ENCODE data around the gene MSANTD1.

MSANTD1 gene

DNA sequence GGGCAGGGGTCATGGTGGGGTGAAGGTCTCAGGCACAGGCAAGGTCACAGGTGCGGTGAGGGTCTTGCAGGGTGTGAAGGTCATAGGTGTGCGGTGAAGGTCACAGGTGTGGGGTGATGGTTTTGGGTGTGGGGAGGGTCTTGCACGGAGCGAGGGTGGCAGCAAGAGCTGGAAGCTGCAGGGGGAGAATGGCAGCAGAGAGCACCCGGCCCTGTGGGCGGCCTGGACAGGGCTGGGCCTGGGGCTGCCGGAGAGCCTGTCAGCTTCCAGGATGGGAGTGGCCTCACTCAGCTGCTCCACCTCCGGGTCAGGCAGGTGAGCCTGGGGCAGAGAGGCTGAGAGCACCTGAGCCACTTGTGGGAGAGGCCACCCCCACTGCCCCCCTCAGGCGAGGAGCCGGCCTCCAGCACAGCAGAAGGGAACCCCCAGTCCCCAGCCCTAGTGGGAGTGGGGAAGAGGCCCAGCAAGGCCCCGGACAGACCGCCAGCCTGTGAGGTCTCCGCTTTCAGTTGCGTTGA lies 1.5 kb downstream of the MSANTD1 start:
- no peak for DNase-seq

DNA sequence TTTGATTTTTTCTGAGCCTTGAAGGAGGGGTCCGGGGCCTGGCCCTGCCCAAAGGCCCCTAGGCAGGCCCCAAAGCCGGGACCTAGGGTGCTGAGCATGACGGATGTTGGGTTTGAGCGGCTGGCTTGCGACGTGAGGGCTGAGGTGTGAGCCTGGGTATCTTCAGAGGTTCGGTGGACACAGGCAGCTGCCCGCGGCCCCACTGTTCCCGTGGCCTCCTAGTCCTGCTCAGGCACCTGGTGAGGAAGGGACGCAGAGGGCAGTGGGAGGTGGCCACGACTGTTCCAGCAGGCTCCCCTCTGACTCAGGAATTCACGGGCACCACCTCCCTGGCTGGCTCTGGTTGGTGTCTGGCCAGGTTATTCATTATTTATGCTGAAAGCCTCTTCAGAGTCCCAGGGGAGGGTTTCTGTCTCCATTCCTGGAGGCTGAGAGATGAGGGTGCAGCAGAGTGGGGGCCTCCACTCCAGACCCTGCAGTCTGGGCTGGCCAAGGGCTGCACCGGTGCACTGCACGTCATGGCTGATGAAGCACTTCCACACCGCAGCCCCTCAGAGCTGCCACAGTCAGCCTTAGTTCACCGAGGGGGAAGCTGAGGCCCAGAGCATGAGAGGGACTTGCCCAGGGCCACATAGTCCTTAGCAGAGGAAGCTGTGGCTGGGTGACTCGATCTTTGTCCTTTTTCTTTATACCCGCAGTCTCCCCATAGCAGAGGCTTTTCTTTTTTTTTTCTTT lies 2.2 kb downstream of the MSANTD1 start:
- DNase-seq: peak; percentile 41

DNA sequence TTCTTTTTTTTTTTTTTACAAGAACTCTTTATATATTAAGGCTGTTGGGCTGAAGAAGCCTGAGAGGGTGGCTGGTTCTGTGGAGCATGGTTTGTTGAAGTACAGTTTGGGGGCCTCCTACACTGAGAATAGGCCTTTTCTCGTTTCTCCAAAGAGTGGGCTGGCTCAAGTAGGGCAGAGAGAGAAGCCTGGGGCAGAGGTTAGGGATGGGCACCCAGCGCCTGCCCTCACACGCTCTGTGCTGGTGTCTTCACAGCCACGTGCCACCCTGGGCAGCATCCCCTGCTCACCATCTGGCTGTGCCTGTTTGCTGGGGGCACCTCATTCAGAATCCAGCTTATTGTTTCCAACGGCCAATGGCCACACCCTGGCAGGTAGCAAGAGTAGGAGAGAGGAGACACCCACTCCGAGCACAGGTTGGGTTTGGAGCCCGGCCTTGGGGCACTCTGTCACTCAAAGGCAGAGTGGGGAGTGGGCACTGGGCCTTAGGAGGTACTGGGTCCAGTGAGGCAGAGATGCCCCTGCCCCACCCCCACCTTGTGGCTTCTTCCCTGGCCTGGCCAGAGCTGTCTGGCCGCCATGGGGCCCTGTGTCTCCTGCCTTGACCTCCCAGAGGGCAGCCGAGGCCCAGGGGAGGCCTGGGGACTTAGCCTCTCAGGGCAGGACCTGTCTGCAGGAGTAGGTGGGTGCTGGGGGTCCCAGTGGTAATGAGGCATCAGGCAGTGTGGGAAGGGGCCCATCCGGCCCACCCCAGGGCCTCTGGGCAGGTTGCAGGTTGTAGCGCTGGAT lies 2.9 kb downstream of the MSANTD1 start:
- DNase-seq: no peak

DNA sequence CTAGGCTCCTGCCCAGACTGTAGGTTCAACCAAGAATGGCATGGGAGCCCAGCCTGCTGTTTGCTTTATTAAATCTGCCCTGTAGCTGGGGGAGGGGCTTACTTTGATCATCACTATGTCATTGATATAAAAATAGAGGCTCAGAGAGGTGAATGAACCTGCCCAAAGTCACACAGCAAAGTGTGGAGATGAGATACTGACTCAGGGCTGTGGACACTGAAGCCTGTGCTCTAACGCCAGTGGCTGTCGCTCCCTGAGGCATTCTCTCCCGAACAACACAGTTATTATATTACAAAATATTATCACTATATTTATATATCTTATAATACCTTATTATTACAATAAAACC lies 3.5 kb downstream of the MSANTD1 start:
- no peak for DNase-seq

DNA sequence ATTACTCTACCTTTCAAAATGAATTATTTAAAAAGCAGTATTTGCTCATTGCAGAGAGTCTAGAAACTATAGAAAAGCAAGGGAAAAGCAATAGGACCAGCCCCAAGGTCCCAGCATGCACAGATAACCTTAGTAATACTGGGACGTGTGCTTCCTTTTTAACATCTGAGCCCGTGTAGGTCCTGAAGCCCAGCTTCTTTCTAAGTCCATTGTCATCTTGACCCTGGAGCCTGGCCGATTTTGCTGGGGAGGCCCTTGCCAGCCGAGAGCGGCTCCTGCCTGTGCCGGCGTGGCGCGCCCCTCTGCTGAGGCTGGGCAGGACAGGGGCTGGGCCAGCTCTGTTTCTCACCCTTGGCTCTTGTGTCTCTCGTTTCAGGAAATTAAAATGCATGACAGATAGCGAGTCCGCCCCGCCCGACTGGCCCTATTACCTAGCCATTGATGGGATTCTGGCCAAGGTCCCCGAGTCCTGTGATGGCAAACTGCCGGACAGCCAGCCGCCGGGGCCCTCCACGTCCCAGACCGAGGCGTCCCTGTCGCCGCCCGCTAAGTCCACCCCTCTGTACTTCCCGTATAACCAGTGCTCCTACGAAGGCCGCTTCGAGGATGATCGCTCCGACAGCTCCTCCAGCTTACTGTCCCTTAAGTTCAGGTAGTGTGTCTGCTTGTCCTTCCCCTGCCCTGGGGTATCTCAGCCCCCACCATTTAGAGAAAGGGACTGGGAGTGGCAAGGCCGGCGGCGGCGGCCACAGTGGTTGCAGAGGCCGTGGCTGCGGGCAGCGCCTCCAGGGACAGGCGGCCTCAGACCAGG lies 4.1 kb downstream of the MSANTD1 start:
- no peak for DNase-seq

DNA sequence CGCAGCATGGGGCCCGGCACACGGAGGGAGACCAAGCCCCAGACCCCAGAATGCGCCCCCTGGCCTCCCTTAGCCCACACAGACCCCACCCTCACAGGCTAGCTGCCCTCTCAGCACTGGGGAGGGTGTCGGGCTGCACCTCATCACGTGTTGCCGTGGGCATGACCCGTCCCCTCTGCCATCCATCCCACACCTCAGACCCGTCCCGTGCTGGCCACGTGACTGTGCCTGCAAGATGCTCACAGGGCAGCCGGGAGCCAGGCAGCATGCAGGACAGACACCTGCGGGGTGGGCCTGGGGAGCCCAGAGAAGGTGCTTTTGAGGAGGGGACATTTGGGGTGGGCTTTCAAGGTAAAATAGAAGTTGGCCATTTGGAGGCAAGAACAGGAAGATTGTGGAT lies 4.8 kb downstream of the MSANTD1 start:
- no peak for DNase-seq

DNA sequence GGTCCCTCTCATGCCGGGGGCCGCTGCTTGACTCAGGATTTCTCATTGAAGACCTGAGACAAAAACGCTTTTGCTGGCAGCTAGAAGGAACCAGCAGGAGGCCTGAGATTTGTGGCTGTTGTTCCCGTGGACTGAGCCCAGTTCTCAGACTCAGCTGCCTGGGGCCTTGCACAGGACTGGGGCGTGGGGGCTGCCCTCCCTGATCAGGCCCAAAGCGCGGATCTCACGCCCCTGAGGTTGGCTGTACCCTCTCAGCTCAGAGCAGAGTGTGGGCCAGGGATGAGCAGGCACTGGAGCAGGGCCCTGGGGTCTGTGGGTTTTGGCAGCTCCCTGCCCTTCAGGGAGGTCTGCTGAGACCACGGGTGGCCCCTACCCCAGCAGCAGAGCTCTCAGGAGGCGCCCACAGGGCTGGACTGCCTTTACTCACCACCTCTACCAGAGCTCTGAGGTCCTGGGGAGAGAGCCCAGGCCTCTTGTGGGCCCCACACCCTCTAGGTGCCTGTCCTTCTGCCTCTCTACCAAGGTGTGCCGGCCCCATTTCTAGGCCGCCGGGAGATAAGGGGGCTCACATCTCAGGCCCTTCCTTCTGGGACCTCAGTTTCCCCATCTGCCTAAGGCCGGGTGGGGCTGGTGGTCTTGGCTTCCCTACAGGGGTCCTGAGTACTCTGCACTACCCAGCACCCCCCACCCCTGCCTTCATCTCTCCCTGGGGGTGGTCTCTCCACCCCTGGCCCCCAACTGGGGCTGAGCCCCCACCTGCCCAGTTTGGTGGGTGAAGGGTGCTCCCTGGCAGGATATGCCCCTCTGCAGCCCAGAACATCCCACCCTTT lies 5.6 kb downstream of the MSANTD1 start:
- DNase-seq: no peak

DNA sequence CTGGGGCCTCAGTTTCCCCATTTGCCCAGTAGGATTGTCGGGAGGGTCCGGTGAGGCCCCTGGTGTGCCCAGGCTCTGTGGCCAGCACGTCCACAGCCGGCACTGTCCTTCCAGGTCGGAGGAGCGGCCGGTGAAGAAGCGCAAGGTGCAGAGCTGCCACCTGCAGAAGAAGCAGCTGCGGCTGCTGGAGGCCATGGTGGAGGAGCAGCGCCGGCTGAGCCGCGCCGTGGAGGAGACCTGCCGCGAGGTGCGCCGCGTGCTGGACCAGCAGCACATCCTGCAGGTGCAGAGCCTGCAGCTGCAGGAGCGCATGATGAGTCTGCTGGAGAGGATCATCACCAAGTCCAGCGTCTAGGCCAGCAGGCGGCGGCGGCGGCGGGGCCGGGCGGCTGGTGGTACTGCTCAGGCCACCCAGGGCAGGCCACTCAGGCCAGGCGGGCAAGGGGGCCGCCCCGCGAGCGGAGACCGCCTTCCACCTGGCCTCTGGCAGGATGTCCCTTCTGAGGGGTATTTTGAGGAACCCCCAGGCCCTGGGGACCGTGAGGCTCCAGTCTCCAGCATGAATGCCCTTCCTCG lies 6.7 kb downstream of the MSANTD1 start:
- no peak for DNase-seq

DNA sequence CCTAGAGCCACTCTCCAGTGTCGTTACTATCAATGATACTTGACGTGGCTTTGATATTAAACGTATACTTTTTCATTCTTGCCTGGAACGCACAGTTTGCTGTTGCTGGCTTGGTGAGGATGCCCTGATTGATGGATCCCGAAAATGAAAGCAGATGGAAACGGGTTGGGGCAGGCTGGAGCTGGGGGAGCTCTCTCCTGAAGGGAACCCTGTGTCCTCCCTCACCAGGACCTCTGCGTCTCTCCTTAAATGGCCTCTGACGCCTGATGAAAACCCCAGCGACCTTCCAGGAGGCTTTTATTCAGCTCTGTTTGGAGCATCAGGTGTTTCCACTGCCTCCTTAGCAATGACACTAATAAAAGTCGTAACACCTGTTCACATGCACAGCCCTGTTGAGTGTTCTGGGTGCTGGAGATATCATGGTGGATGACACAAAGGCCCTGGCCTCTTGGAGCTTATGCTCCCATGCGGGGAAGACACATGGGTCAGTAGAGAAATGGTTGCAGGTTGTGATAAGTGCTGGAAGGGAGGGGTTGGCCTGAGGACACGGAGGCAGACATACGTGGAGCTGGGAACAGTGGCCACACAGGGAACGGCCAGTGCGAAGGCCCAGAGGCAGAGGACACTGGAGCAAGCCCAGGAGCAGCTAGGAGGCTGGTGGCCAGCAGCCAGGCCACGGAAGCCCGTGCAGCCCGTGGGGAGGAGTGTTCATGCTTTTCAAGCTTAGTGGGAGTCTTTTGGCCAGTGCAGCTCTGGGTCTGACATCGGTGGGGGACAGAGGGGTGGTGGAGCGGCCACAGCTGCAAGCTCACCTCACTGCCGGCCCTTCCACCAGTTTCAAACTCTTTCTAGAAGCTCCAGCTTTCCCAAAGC lies 7.5 kb downstream of the MSANTD1 start:
- no peak for DNase-seq

DNA sequence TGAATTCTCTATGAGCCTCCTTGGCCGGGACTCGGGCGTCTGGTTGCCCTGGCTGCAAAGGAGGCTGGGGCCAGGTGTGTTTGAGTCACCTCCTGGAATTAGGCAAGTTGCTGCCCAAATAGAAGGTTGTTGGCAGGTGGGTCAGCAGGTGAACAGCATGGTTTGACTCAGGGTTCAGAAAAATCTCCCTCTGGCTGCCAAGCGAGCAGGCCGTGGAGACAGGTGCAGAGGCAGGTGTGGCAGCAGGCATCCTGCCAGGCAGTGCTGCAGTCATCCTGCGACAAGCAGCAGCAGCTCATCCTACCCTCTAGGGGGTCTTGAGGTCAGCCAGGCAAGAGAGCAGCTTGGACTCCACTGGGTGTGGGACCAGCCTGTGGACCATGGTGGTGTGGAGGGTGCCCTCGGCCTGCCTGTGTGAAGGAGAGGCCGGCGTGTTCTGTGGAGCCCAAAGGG lies 8.2 kb downstream of the MSANTD1 start:
- DNase-seq: no peak

DNA sequence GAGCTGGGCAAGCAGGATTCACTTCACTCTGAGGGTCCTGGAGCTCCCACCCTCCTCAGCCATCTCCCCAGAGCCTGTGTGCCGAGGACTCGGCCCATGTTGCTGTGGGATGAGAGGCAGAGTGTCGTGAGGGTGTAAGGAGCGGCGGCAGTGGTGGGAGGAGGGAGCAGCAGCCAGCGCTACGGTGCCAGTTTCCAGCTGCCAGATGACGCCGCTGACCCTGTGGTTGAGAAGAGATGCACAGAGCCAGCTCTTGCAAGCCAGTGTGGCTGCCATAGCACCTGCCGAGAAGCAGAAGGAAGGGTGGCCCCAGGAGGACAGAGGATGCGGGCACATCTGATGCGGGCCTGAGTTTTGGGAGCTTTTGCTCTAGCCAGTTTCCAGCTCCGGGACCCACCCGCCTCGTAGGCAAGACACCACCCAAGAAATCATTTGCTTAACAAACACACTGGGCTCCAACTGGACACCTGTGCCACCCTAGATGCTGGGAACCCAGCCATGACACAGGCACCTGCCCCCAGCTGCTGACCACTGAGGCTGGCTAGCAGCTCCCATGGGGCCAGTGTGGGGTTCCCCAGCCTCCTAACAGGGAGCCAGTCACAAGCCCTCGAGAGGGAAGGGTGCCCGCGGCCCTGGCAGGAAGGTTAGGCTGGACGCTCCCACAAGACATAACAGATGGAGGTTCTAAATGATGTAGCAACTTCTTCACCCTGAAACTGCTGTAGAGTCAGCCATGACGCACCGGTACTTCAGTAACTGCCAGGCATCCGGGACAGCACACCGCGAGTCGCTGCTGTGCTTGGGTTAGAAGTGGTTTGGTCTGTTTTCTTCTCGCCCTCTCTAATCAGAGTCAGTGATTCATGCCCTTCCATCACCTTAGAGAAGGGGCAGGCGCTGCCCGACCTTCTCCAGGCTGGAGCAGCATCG lies 8.9 kb downstream of the MSANTD1 start:
- DNase-seq: peak; percentile 12

DNA sequence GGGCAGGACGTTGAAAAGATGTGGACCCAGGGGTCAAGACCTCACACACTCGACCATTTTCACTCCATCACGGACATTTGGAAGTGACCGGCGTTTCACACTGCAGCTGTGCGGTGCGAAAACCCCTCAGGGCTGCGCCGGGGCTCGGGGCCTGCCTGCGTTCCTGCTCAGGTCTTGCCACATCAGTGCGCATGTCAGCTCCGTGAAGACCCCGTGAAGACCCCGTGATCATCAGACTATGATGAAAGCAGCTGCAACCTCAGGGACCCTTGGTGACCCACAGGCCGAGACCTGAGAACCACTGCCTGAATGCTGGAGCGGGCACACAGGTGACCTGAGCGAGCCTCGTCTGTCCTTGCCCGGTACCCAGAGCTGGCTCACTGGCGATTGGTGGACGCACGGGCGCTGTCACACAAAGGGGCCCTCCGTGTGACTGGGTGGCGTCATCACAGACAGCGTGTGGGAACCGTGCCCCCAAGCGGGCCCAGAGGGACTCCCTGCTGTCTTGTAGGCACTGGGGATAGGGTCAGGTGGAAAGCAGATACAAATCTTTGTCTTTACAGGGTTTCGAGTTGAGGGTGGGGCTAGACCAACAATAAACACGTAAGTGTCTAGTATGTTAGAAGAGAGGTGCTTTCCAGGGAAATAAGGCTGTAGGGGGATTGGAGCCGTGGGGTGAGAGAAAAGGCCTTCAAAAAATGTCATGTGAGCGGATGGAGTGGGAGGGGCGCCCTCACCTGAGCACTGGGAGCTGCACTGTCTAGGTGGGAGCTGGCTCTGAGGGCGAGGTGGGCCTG lies 12.7 kb downstream of the MSANTD1 start:
- no peak for DNase-seq

DNA sequence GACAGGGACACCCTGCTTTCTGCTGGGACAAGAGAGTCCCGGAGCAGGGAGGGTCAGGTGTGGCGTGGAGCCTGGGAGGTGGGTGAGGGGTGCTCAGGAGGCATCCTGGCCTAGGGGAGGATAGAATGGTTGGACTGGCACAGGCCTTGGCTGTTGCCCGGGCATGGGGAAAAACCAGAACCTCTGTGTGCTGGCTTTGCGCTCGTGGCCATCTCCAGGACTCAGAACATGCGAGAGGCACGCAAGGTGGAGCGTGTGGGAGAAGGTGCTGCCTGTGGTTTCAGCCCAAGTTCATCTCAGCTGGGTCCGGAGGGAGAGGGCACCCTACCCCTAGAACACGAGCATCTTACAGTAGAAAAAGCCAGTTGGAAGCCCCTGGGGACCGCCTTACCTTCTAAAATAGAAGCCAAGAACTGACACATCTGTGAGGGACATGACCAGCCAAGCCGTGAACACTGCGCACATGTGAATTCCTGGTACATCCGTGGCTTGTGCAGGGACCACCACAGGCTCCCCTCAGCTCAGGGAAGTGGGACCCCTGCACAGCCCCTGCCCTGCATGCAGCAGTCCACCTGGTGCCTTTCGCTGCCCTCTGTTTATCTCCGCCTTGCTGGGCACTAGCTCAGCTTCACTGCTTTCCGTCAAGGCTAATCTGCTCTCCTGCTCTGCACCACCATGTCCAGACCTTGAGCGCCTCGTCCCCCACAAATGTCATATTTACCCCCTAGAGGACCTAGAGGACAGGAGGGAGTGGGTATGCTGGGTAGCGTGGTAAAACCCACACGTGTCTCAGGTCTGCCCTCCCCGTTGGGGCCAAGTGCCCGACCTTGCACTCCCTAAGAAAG lies 13.5 kb downstream of the MSANTD1 start:
- no peak for DNase-seq

DNA sequence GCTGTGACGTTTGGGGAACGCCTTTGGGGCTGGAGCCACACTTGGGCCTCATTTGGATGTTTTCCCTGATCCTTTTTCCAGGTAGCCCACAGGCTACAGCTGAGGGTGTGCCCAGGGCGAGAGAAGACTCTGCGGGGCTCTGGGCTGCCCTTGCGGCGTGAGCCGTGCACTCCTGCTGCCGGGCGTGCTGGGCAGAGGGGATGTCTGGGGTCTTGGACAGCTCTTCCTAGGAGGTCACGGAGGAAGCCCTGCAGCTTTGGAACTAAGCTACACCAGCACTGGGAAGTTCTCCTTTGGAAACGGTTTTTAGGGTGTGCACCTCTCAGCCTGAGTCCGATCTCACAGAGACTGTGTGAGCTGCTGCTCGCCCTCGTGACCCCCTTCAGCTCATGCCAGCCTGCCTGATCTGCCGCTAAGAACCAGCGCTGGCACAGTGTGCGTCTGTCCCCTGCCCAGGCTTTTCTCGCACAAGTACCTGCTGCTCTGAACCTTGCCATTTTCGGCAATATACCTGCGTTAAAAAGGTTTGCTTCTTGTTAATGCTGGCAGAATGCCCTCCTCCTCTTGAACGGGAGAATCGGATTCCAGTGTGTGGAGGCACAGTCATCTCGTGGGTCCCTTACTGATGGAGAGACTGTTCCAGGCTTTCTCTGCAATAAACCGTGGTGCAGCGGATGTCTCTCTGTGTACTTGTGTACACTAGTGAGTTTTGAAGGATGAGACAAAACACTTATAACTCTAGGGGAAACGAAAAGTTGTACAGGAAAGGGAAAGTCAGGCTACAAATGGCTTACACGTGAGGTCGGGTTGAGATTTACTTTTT lies 14.3 kb downstream of the MSANTD1 start:
- DNase-seq: no peak

DNA sequence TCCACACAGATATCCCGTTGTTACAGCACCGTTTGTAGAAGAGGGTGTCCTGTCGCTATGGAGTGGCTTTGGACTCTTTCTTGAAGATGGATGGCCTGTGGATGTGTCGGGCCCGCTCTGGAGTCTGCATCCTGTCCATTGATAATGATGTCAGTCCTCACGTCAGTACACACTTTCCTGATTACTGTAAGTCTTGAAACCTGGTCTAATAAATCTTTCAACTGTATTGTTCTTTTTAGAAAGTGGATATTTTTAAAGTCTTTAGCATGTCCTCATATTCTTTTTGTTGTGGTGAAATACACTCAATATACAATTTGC lies 14.9 kb downstream of the MSANTD1 start:
- DNase-seq: no peak

DNA sequence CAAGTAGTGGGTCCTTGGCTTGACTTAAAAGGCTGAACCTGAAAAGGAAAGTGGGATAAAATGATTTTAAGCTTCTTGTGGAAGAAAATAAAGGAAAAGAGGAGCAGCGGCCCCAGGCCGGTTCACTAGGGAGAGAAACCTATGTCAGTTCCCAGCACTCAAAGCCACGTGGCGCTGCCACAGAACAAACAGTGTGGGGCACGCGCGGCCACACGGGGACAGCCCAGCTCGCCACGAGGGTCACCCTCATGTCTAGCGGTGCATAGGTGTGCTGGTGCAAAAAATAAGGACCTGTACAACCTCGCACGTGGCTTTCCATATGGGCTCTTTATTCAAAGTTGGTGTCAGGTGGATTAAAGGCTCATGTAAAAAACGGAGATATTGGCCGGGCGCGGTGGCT lies 17.1 kb downstream of the MSANTD1 start:
- DNase-seq: no peak
